SIG-M5 treated with dmso at 0.1 percent for 504 hours (cell line): ENCODE data around the gene BCAT1.
"Not testable (repeated sequence)": the region's sequence is repeated elsewhere in the genome, so short reads cannot be mapped to it uniquely, and the experiment has no call there.

Source experiments
- DNase-seq: peaks from one replicate; lab custom pipeline; 2025; ENCODE audit not compliant: unreplicated experiment; lab: John Stamatoyannopoulos, UW

The BCAT1 gene

DNA sequence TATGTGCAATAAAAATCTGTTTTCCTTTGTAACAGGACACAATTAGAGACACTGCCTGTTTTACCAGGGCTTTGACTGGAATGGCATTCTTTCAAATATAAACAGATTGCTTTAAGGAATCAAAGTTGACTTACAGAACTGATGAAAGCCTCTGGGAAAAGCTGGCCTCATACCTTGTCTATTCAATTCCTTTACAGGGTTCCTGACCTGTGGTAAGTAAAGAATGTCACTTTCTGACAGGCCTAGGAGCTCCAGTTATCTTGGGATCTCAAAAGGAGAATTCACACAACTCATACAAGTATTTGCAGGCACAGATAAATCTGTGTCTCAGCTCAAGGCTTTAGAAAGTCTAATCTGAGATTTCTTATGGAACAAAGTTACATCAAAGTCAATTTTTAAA is 88.4 kb downstream of the BCAT1 start:
- no peak for DNase-seq

DNA sequence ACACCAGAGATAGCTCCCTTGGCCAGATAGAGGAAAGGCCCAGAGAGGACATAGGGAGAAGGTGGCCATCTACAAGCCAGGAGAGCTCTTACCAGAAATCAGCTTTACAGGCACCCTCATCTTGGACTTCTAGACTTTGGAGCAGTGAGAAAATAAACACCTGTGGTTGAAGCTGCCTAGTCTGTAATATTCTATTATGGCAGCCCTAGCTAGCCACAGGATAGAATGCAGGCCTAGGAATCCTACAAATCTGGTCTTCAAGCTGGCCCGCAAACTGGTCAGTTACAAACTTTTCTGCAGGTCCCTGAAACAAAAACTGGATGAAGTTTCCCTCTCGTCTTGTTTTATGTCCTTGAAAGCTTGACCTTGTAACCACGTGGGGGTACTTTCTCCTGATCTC is 92.4 kb downstream of the BCAT1 start:
- no peak for DNase-seq

- no peak for DNase-seq
Measured at GRCh38 chr12:24854908-24855307, 94.0 kb downstream of the BCAT1 start.

GRCh38 chr12:24854017-24854416 is 94.9 kb downstream of the BCAT1 start:
- no peak for DNase-seq

- no peak for DNase-seq
Measured at GRCh38 chr12:24853588-24853987, 95.3 kb downstream of the BCAT1 start.

GRCh38 chr12:24853094-24853493 is 95.8 kb downstream of the BCAT1 start:
- DNase-seq: no peak

DNA sequence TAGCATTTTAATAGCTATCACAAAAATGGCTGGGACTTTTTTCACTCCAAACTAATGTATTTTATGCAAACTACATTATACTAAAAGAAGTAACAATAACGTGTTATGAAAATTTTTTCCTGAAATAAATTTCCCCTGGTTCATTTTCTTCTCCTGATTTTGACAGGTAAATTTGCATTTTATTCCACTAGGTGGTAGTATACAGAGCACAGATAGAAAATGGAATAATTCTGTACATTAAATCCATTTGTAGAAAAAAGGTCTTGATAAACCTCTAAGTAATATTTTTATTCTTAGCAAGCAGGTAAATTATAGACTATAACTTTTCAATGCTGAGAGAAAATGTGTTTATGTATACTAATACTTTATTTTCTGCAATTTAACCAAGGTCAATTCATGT is 96.5 kb downstream of the BCAT1 start:
- no peak for DNase-seq

DNA sequence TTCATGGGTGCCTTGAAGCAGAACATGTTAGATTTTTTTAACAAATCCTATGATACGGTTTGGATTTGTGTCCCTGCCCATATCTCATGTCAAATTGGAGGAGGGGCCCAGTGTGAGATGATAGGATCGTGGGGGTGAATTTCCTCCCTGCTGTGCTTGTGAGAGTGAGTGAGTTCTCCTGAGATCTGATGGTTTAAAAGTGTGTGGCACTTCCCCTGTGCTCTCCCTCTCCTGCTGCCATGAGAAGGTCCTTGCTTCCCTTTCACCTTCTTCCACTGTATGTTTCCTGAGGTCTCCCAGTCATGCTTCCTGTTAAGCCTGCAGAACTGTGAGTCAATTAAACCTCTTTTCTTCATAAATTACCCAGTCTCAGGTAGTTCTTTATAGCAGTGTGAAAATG is 97.0 kb downstream of the BCAT1 start:
- DNase-seq: not testable (repeated sequence)

GRCh38 chr12:24851341-24851740 is 97.6 kb downstream of the BCAT1 start:
- DNase-seq: no peak

GRCh38 chr12:24850496-24850895 is 98.4 kb downstream of the BCAT1 start:
- no peak for DNase-seq

DNA sequence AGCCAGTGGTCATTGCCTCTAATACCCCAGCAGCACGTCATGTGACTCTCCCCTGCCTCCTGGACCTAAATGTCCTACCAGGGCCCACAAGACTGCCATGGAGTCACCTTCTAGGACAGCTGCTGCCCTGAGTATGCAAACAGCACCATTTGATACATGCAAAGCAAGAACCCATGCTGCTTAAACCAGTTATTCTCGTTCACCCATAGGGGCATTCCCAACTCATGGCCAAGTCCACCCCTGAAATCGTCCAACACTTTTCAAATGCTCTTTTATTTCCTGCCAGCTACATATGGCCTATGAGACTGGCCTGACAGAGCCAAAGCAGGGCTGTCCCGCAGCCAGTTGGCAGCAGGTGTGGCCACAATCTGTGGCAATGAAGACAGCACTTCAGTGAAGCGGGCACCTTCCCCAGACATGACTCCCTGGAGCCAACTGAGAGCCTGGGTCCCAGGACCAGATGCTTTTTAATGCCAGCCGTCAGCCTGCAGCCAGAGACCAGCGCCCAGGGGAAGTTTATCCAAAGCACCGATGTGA is 99.9 kb downstream of the BCAT1 start:
- no peak for DNase-seq

- no peak for DNase-seq
Measured at GRCh38 chr12:24846689-24847088, 102.2 kb downstream of the BCAT1 start.

DNA sequence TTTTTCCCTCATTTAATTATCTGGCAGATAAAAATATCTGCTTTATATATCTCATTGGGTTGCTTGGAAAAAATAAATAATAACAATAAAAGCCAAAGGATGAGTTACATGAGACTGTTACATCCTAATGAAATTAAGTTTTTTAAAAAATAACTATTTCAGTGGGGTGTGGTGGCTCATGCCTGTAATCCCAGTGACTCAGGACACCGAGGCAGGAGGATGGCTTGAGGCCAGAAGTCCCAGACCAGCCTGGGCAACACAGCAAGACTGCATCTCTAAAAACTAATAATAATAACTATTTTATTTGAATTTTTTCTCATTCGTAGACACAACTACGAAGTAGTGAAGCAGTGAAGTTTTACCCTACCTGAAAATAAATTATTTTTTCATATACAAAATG is 103.3 kb downstream of the BCAT1 start:
- no peak for DNase-seq

- DNase-seq: no peak
Measured at GRCh38 chr12:24840046-24840800, 108.7 kb downstream of the BCAT1 start.

- no peak for DNase-seq
Measured at GRCh38 chr12:24839268-24839791, 109.6 kb downstream of the BCAT1 start.

DNA sequence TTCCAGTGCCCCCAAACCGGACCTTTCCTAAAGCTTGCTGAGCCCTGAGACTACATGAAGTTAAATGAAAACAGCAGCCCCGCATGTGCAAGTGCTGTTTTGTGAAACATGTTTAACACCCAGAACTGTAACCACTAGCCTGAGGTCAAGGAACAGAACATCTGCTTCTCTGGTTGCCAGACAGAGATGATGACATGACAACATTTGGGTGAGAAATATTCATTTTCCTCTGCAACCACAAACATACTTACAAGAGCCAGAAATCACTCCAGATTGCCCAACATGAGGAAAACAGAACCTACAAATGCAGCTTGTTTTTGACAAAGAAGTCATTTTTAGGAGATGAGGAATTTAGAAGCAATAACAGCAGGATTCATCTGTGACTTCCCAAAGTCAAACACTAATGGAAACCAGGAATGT is 110.4 kb downstream of the BCAT1 start:
- peak; percentile 89 for DNase-seq

DNA sequence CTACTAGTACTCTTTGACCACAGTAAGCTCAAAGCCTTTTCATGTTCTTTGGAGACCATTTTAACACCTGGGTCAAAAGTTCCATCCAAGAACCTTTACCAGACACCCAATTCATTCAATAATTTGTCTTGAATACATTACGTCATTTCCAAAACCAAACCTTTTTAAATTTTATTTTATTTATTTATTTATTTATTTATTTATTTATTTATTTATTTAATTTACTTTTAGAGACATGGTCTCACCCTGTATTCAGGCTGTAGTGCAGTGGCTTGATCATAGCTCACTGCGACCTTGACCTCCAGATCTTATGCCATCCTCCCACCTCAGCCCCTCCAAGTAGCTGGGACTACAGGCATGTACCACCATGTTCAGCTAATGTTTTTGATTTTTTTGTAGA is 113.5 kb downstream of the BCAT1 start:
- DNase-seq: no peak

GRCh38 chr12:24833513-24833912 is 115.4 kb downstream of the BCAT1 start:
- no peak for DNase-seq

DNA sequence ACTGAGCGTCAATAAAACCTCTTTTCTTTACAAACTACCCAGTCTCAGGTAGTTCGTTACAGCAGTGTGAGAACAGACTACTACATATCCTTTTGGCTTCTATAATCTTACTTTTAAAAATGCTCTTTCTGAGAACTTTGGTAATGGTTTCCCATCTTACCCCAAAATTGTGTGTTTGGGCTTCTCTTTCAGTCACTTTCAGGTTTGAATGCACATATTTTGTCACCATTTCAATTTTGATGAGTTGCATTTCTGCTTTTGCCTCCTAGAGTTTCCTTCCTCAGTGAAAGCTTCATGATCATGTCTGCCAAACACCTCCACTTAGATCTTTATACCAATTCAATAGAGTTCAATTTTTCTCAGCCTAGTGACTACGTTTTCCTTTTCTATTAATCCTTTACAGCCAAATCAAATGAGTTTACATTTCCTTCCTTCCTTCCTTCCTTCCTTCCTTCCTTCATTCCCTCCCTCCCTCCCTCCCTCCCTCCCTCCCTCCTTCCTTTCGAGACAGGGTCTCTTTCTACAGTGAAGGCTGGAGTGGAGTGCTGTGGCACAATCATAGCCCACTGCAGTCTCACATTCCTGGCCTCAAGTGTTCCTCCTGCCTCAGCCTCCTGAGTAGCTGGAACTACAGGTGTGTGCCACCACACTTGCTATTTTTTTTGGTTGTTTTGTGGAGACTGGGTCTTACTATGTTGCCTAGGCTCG is 124.9 kb downstream of the BCAT1 start:
- DNase-seq: no peak

DNA sequence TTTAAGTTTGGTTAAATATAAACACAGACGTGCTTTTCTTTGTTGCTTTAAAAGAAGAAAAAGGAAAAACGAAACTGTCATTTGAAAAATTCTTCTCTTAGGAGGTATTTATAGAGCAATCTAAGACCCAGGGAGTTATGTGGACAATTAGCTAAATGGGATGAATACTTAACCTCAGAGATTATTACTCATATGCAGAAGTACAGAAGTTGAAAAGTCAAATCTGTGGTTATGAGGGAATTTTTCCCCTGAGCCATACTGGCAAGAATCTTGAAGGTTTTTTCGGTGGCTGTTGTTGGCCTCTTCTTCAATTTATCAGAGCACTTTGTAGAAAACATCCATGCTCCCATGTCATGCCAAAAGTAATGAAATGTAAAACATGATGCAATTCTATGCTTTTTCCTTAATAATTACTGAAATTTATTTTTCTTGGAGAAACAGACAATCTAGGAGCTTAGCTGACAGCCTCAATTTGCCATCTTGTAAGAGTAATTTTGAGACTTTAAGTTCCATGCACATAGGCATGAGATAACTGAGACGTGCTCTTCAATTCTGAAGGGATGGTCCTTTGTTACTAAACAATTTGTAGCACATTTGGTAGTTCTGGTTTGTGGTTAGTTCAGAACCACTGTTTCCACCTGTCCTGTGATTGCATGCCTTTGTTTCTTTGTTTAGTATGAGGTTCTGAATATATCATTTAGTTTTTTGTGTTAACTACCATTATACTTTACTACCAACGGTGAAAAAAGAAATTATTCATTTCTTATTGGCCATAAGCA is 126.6 kb downstream of the BCAT1 start:
- DNase-seq: no peak

GRCh38 chr12:24821691-24822090 is 127.2 kb downstream of the BCAT1 start:
- no peak for DNase-seq
